MV-4-11 (cell line): ENCODE measurements around the gene RPS25.
A peak's percentile ranks its signal among the peaks of the same experiment; 100 is the strongest.
"Not testable (repeated sequence)": the region's sequence is repeated elsewhere in the genome, so short reads cannot be mapped to it uniquely, and the experiment has no call there.

ENCODE experiments used
- DNase-seq: peaks from one replicate; lab custom pipeline; 2025; lab: John Stamatoyannopoulos, UW

RPS25 gene

GRCh38 chr11:119038884-119039283 lies 20.7 kb upstream of the RPS25 start:
- DNase-seq: no peak

GRCh38 chr11:119034813-119035212 lies 16.7 kb upstream of the RPS25 start:
- no peak for DNase-seq

- not testable (repeated sequence) for DNase-seq
Observed at GRCh38 chr11:119033421-119033820, 15.3 kb upstream of the RPS25 start.

- no peak for DNase-seq
Observed at GRCh38 chr11:119031912-119032280, 13.8 kb upstream of the RPS25 start.

- DNase-seq: peak; percentile 96
Observed at GRCh38 chr11:119030329-119031047, 12.3 kb upstream of the RPS25 start, which contains the start of gene SLC37A4. TSS of gene SLC37A4 (minus strand) at chr11:119030877.

- no peak for DNase-seq
Observed at GRCh38 chr11:119030029-119030328, 11.8 kb upstream of the RPS25 start.

DNA sequence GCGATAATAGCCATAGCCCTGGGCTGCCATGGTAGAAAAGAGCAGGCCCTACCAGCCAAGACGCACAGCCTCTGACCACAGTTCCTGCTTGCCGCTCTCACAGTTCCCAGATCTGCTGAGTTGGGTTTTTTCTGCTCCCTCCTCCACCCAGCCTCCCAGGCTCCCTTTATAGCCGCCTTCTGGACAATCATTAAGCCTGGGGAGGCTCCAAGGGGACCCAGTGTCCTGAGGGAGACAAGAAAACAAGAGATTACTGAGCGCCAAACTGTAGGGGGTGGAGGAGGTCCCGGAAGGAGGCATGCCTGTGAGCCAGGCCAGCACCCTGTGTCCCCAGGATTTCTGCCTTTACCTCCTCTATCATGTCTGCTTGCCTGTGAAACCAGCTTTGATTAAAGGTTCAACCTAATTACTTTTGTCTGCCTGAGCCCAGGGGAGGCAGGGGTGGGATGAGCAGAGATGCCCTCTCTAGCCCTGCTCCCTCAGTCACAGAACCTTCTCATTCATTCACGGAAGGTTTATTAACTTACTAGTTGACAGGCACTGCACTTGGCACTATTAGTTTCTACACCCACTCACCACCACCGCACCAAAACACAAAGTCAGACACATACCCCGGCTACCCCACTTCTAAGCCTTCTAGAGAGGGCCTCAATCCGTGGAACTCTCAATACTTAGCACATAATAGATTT lies 11.3 kb upstream of the RPS25 start:
- DNase-seq: peak; percentile 21

DNA sequence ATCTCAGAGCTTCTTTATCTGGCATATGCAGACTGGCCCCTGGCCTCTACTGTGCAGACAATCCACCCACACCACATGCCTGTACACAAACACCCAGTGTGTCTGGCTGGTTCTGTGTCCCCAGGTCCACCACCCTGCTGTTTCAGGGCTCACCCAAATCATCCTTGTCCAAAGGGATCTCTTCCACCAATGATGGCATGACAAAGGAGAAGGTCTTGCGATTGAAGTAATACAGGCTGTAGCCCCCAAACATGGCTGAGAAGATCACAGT lies 10.9 kb upstream of the RPS25 start:
- no peak for DNase-seq

GRCh38 chr11:119028346-119029068 lies 10.4 kb upstream of the RPS25 start:
- DNase-seq: no peak

DNA sequence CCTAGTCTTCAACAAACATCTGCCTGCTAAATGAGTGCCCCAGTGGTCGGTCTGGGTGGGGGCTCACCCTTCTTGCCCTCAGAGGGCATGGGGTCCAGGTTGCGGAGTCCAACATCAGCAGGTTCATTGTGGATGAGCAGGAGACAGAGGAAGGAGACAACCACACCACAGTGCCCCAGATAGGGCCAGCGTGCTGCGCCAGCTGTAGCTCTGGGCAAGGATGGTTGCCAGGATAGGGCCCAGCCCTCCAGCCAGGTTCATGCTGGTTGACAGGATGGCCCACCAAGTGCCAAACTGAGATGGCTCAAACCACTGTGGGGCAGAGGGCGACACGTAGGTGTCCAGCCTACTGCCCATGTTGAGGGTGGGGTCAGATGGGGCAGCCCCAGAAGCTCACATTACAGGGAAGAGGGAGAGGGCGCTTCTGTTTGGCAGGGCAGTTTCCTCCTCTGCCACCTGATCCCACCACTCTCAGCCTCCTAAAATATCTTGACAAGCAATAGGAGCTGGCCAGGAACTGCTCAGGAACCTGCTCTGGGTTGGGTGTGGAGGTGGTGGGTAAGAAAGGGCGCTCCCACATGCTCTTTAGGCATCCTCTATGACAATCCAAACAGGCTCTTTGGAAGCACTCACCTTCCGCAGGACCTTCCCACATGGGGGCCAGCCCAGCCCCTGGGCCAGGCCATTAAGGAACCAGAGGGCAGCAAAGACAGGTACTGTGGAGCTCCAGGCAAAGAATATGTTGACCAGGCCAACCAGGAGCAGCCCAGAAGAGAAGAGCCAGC lies 9.6 kb upstream of the RPS25 start:
- no peak for DNase-seq

DNA sequence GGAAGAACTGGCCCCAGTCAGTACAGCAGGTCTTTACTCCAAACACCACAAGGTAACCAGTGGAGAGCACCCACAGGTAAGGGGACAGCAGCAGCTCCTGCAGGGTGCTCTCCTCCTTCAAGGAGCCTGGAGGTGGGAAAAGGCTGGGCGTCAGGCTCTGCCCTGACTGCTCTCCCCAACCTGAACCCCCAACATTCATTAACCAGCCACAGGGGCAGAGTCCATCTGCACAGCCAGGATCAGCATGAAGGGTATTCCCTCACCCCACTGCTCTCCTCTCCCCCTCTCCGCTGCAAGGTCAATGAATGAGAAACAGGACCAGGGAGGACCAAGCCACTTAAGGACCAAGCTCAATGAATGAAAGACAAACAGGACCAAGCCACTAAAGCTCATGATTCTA lies 8.8 kb upstream of the RPS25 start:
- DNase-seq: no peak

DNA sequence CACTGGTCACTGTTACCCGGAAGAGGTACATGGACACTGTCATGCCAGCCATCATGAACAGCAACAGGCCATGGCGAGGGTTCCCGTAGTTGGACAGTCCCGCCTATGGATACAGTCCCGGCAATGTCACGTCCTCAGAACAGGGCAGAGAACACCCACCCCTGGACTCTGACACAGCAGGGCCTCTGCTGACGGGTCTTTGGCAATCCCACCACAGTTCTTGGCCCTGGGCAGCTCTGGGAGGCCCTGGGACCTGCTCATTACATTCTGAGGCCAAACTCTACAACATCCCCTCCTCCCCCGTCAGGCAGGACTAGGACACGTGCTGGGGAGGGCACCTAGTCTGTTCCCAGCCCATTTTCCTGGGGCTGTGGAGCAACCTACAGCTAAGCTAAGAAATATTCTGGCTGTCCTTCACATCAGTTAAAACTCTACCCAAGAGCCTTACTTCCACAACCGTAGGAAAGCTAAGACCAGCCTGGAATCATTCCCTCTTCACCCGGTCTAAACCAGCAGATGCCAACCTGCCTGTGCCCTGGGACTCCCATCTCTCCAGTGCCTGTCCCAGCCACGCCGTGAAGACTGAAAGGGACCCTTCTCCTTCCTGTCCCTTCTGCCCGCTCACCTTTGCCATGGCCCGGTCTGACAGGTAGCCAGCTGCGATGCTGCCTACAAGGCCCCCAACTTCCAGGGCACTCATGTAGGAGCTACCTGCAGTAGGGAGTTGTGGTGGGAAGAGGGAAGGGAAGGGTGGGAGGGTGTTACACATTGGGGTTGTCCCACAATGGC lies 8.0 kb upstream of the RPS25 start:
- no peak for DNase-seq

GRCh38 chr11:119025541-119025940 lies 7.4 kb upstream of the RPS25 start:
- DNase-seq: no peak

- DNase-seq: no peak
Observed at GRCh38 chr11:119025099-119025473, 6.9 kb upstream of the RPS25 start.

DNA sequence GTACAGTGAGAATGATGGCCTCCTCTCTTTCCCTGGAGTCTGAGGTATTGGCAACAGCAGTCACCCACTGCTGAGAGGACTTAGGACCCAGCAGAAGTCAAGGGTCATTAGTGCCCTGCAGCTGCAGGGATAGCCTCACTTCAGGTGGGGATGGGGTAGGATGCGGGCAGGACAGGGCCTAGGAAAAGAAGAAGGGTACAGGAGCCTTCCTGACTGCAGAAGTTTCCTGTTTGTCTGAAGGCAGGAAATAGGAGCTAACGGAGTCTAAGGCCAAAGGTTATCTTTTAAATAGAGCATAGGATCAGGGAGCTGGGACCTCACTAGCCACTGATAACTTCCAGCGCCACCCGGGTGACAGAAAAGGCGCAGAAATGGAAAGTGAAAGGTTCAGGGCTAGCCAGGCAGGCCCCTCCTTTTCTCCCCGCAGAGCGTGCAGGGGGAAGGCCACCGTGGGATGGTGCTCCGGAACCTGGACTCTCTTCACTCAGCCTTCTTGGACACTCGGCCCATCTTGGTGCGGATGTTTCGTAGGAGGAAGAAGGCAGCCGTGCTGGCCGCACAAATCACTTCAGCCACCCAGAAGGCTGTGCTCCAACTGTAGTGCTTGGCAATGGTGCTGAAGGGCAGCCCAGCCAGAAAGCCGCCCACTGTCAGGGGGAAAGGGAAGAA lies 6.4 kb upstream of the RPS25 start:
- no peak for DNase-seq

GRCh38 chr11:119023741-119024140 lies 5.6 kb upstream of the RPS25 start:
- no peak for DNase-seq

- no peak for DNase-seq
Observed at GRCh38 chr11:119021631-119022030, 3.5 kb upstream of the RPS25 start.

DNA sequence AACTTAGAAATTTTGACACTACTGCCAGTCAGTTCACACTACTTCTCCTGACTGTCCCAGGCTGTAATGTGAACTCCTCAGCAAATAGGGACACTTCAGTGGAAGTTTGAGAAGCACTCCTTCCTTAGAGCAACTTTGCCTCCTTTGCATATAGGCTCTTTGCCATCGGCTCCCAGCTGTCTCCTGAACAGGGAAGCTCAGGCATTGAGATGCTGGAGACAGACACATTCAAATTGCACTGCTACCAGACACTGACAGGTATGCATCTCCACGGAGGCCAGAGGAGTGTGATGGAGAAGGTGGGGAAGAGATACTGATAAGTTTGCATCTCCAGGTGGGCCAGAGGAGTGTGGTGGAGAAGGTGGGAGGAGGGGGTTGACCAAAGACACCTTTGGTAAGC lies 1.9 kb upstream of the RPS25 start:
- DNase-seq: no peak

GRCh38 chr11:119017377-119017776 lies 766 bp downstream of the RPS25 start:
- not testable (repeated sequence) for DNase-seq

DNA sequence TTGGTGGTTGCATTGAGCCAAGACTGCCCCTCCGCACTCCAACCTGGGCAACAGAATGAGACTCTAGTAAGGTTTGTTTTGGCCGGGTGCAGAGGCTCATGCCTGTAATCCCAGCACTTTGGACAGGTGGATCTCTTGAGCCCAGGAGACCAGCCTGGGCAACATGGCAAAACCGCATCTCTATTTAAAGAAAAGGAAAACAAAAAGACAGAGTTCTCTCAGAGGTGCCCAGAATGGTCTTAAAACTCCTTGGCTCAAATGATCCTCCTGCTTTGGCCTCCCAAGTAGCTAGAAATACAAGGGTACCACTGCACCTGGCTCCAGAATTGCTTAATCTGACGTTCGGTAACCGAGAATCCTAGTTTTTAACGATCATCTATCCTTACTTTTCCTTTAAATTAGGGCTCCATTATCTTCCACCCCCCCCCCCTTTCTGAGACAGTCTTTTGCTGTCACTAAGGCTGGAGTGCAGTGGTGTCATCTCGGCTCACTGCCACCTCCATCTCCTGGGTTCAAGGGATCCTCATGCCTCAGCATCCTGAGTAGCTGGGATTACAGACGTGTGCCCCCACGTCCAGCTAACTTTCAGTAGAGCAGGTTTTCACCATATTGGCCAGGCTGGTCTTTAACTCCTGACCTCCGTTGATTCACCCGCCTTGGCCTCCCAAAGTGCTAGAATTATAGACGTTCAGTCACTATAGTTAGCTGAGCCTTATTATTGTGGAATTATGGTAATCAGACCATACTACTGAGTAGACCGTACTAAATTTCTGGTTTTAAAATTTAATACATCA lies 1.7 kb downstream of the RPS25 start:
- DNase-seq: no peak
